MCF 10A (cell line): Measurements from ENCODE around the gene MLNR. TPM values are rescaled to one million over a fixed set of nuclear protein-coding genes. Genes with fewer than 3 reads are reported as not detected.
A peak's percentile ranks its signal among the peaks of the same experiment; 100 is the strongest.

ENCODE experiments used
- Bru-seq: library from RNA; stranded (reverse); fragments of 400-500 nt; gene quantifications from one replicate; lab custom pipeline; 2021; lab: Mats Ljungman, UMichigan
- BruChase-seq, 2 experiments: library from RNA; stranded (reverse); fragments of 400-500 nt; gene quantifications; one replicate each; lab custom pipeline; 2021; lab: Mats Ljungman, UMichigan
- BruUV-seq: library from RNA; stranded (reverse); fragments of 400-500 nt; replicated peaks from 2 replicates; lab custom pipeline; 2021; lab: Mats Ljungman, UMichigan
- CTCF ChIA-PET: fragments of 300-600 bp; sonication (Branson Sonifier 250); formaldehyde crosslinking; extraction: SDS; loops from one replicate; lab custom pipeline; 2021; ENCODE audit warnings: antibody characterized with exemption, inconsistent platforms; lab: Yijun Ruan, JAX
- POLR2A ChIA-PET: fragments of 300-600, 350-650 bp; sonication (Branson Sonifier 250); formaldehyde crosslinking; extraction: SDS; loops from one replicate; lab custom pipeline; 2020; ENCODE audit warnings: antibody characterized with exemption, inconsistent platforms; lab: Yijun Ruan, JAX
- DNase-seq: peaks from one replicate; pipeline ENCODE4 v3.0.0-alpha.2; 2018; ENCODE audit not compliant: unreplicated experiment
- H3K27ac Mint-ChIP-seq: one replicate; pipeline ENCODE4 v1.8.0; 2022; ENCODE audit warnings: mild to moderate bottlenecking, low read depth, mixed read lengths; ENCODE audit not compliant: unreplicated experiment
- H3K27me3 Mint-ChIP-seq: one replicate; pipeline ENCODE4 v1.8.0; 2022; ENCODE audit warnings: mixed read lengths; ENCODE audit not compliant: insufficient read depth, unreplicated experiment
- H3K36me3 Mint-ChIP-seq: one replicate; pipeline ENCODE4 v1.8.0; 2022; ENCODE audit warnings: mild to moderate bottlenecking, moderate library complexity, mixed read lengths; ENCODE audit not compliant: insufficient read depth, unreplicated experiment
- H3K4me1 Mint-ChIP-seq: one replicate; pipeline ENCODE4 v1.8.0; 2022; ENCODE audit warnings: mixed read lengths; ENCODE audit not compliant: insufficient read depth, unreplicated experiment
- H3K4me3 Mint-ChIP-seq: one replicate; pipeline ENCODE4 v1.8.0; 2022; ENCODE audit warnings: mild to moderate bottlenecking, moderate library complexity, mixed read lengths; ENCODE audit not compliant: unreplicated experiment
- H3K9me3 Mint-ChIP-seq: one replicate; pipeline ENCODE4 v1.8.0; 2022; ENCODE audit warnings: mixed read lengths; ENCODE audit not compliant: unreplicated experiment
- intact Hi-C: fragments of 100-400 bp; cut with micrococcal nuclease; formaldehyde crosslinking; loops from 2 replicates; pipeline ENCODE4 v1.14.1; 2022
- long read RNA-seq: library from polyadenylated mRNA; stranded (forward); transcript quantifications from one replicate; pipeline ENCODE4 v2.0.0, GENCODE V29; 2022
- total RNA-seq: library from RNA; stranded (reverse); gene quantifications from 2 replicates; pipeline ENCODE4 v1.2.3, GENCODE V29; 2022
- TF ChIP-seq, protein P1 (sequence below): fragments of 200-600 bp; IDR thresholded peaks from one replicate; pipeline ENCODE4 v1.8.0; 2022; ENCODE audit warnings: antibody characterized with exemption, mild to moderate bottlenecking; ENCODE audit not compliant: unreplicated experiment

Gene MLNR
- total RNA-seq (not detected in 2 replicates), Bru-seq, nascent RNA (percentile 23 among the genes with signal in this experiment), BruChase-seq, experiment 1, labeled RNA remaining after a 6-hour chase (percentile 31 among the genes with signal in this experiment), BruChase-seq, experiment 2, labeled RNA remaining after a 2-hour chase (percentile 17 among the genes with signal in this experiment)
- long read RNA-seq: 0 reads

DNA sequence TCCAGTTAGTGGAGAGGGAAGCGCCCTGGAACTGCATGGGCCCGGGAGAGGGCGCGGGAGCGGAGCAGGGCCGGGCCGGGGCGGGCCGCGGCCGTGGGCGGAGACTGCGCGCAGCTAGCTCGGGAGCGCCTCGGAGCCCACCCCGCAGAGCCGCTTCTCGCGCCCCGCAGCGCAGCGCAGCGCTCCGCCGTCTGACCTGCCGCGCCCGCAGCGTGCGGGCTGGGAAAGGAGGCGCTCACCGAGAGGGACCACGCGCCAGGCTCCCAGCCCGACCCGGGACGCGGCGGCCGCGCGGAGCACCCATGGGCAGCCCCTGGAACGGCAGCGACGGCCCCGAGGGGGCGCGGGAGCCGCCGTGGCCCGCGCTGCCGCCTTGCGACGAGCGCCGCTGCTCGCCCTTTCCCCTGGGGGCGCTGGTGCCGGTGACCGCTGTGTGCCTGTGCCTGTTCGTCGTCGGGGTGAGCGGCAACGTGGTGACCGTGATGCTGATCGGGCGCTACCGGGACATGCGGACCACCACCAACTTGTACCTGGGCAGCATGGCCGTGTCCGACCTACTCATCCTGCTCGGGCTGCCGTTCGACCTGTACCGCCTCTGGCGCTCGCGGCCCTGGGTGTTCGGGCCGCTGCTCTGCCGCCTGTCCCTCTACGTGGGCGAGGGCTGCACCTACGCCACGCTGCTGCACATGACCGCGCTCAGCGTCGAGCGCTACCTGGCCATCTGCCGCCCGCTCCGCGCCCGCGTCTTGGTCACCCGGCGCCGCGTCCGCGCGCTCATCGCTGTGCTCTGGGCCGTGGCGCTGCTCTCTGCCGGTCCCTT lies at the start of gene MLNR:
TSS of gene MLNR (plus strand) at position 303 of the 820 bp plus-strand sequence. CDS start at position 303, 0 bp downstream.
- TF ChIP-seq, protein P1, sequence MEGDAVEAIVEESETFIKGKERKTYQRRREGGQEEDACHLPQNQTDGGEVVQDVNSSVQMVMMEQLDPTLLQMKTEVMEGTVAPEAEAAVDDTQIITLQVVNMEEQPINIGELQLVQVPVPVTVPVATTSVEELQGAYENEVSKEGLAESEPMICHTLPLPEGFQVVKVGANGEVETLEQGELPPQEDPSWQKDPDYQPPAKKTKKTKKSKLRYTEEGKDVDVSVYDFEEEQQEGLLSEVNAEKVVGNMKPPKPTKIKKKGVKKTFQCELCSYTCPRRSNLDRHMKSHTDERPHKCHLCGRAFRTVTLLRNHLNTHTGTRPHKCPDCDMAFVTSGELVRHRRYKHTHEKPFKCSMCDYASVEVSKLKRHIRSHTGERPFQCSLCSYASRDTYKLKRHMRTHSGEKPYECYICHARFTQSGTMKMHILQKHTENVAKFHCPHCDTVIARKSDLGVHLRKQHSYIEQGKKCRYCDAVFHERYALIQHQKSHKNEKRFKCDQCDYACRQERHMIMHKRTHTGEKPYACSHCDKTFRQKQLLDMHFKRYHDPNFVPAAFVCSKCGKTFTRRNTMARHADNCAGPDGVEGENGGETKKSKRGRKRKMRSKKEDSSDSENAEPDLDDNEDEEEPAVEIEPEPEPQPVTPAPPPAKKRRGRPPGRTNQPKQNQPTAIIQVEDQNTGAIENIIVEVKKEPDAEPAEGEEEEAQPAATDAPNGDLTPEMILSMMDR: no peak
- Mint-ChIP-seq H3K27me3 (no peaks in the 10 kb centered on the region), H3K27ac (no peak within 1 kb of the TSS), H3K9me3 (peaks cover 8% of the 10 kb centered on the region), H3K4me1 (no peaks in the 10 kb centered on the region), H3K4me3 (no peak within 1 kb of the TSS), H3K36me3 (no peaks in the 10 kb centered on the region)
- BruUV-seq: no TSS peak
- DNase-seq: no peak
- POLR2A ChIA-PET: no interaction called here
- intact Hi-C loops: no loop called here
- CTCF ChIA-PET: interaction anchor here (0.6 kb wide), 1 partner anchor 262 kb away, joined by 5 read pairs; no protein-coding TSS in a partner anchor

DNA sequence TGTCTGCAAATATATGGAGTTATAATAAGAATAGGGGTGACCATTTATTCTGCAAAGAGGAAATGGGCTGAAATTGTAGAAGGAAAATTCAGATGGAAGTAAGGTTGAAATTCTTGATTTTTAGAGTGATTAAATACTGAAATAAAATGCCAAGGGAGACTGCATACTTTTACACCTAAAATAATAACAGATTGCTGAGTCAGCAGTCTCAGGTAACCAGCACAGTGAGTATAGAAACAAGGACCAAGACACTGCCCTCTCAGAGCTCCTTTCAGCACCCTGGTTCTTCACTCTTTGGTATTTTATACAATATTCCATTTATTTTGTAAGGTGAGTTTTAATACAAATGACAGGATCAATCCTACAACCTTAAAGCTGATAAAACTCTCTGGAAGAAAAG lies 48.8 kb upstream of the MLNR start:
- BruUV-seq: no TSS peak
- Mint-ChIP-seq H3K27ac (no peak overlapping the region), H3K4me3 (no peak overlapping the region), H3K36me3 (peaks cover 39% of the 10 kb centered on the region), H3K9me3 (no peaks in the 10 kb centered on the region), H3K27me3 (no peaks in the 10 kb centered on the region), H3K4me1 (no peaks in the 10 kb centered on the region)
- intact Hi-C loops: no loop called here
- TF ChIP-seq, protein P1: no peak
- POLR2A ChIA-PET: interaction anchor here (0.6 kb wide), 1 partner anchor 446 kb away, joined by 4 read pairs; no protein-coding TSS in a partner anchor
- CTCF ChIA-PET: no interaction called here
- no peak for DNase-seq

DNA sequence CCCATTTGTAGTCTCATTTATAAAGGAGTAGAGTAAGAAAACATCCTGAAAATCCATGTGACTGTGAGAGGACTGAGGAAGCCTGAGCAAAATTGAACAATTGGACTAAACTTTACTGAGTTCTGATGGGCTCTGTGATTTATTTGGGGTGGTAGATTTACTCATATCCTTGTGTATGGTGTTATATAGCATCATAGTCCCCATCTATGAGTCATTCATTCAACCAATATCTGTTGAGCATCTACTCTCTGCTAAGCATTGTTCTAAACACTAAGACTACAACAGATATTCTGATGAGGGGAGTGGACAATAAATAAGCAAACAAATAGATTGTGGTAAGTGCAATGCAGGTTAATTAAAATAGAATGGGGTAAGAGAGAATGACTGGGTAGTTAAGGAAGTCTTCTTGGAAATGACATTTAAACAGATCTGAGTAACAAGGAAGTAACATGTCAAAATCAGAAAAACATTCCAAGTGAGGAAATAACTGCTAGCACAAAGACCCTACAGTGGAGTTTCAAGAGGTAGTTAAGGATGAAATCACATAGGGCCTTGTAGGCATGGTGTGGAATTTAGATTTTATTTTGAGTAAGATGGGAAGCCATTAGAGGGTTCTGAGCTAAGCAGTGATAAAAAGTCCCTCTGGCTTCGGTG lies 36.3 kb upstream of the MLNR start:
- no peaks in the 10 kb centered on the region for H3K27me3 Mint-ChIP-seq
- H3K9me3 Mint-ChIP-seq: no peaks in the 10 kb centered on the region
- no peak overlapping the region for H3K27ac Mint-ChIP-seq
- BruUV-seq: no TSS peak
- POLR2A ChIA-PET: interaction anchor here (1.9 kb wide), 1 partner anchor 64 kb away, joined by 5 read pairs; the partner anchor contains the start of gene CDADC1
- DNase-seq: no peak
- H3K4me3 Mint-ChIP-seq: no peak overlapping the region
- H3K4me1 Mint-ChIP-seq: no peaks in the 10 kb centered on the region
- H3K36me3 Mint-ChIP-seq: peaks cover 43% of the 10 kb centered on the region
- TF ChIP-seq, protein P1: no peak
- intact Hi-C loops: no loop called here
- CTCF ChIA-PET: interaction anchor here (0.6 to 0.7 kb wide), 2 partner anchors 11 to 97 kb away, joined by 3 to 4 read pairs; no protein-coding TSS in a partner anchor
